Measurements from ENCODE around the gene PDGFC.

Gene PDGFC

DNA sequence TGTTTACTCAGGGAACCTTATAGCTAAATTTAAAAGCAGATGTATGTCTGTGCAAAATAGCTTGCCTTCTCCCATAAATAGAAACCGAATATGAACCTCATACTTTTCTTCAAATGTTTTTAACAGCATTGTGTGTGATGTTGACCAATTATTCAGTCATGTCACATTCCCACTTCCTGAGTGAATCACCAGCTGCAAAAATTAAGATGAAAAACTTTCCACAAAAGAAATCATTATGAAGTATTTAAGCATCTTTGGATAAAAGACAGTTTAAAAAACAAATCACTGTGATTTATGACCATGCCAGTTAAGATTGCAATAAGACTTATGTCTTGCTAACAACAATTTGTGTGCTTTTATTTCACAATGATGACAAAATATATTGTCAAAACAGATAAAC, 220.1 kb downstream of the PDGFC start:
- Histone ChIP-seq H3K4me1 (ENCODE audit: control insufficient read depth in 5 of 5, insufficient read depth in 5 of 5, low read length in 5 of 5) (peaks cover 0 to 18% (median 8%) of the 10 kb centered on the region in 5 donors), H3K27ac (ENCODE audit: low read depth, low read length) (no peak overlapping the region), H3K4me3 (ENCODE audit: low read depth in 1 of 5, low read length in 5 of 5) (no peak overlapping the region), H3K27me3 (ENCODE audit: control insufficient read depth in 5 of 5, insufficient read depth in 4 of 5, low read length in 5 of 5) (no peaks in the 10 kb centered on the region), H3K9ac (ENCODE audit: low read length in 5 of 5) (no peak overlapping the region), H3K9me3 (ENCODE audit: control insufficient read depth in 5 of 5, low read length in 5 of 5) (no peaks in the 10 kb centered on the region), H3K36me3 (ENCODE audit: control insufficient read depth in 5 of 5, insufficient read depth in 5 of 5, low read length in 5 of 5) (no peaks in the 10 kb centered on the region)

DNA sequence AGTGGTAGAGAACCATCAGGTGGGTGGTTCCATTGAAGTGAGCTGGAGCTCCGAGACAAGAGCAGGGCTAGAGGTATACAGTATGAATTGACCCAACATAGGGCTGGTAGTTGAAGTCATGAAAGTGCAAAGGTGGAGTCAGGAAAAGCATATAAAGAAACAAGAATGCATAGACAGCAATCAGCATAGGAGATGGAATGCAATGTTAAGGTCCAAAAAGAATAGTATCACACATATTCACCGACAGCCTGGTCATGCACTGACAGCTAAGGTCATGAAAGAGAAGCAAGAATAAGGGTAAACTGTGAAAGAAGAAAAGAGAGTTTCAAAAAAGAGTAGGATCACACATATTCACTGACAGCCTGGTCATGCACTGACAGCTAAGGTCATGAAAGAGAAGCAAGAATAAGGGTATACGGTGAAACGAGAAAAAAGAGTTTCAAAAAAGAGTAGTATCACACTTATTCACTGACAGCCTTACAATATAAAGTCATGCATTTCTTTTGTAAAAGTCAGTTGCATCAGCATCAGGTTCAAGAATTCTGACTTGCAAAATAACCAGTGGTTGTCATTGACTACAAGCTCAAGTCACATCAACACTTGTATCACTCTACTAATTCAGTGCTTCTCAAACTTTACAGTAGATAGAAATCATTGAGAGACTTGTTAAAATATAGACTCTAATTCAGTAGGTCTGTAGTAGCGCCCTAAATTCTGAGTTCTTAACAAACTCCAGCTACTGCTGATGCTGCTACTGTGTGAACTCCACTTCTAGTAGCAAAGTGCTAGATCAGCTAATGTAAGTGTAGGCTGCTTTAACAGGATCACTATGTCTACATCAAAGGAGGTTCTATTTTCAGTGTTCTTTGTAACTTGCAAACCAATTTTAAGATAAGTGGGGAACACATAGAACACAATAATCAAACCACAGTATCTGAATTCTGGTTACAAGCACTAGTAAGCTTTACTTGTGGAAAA, 221.9 kb downstream of the PDGFC start:
- Histone ChIP-seq H3K9ac (ENCODE audit: low read length in 5 of 5) (no peak overlapping the region), H3K27ac (ENCODE audit: low read depth, low read length) (no peak overlapping the region), H3K4me1 (ENCODE audit: control insufficient read depth in 5 of 5, insufficient read depth in 5 of 5, low read length in 5 of 5) (peaks cover 0 to 11% (median 5%) of the 10 kb centered on the region in 5 donors), H3K36me3 (ENCODE audit: control insufficient read depth in 5 of 5, insufficient read depth in 5 of 5, low read length in 5 of 5) (no peaks in the 10 kb centered on the region), H3K27me3 (ENCODE audit: control insufficient read depth in 5 of 5, insufficient read depth in 4 of 5, low read length in 5 of 5) (no peaks in the 10 kb centered on the region), H3K4me3 (ENCODE audit: low read depth in 1 of 5, low read length in 5 of 5) (no peak overlapping the region), H3K9me3 (ENCODE audit: control insufficient read depth in 5 of 5, low read length in 5 of 5) (no peaks in the 10 kb centered on the region)

DNA sequence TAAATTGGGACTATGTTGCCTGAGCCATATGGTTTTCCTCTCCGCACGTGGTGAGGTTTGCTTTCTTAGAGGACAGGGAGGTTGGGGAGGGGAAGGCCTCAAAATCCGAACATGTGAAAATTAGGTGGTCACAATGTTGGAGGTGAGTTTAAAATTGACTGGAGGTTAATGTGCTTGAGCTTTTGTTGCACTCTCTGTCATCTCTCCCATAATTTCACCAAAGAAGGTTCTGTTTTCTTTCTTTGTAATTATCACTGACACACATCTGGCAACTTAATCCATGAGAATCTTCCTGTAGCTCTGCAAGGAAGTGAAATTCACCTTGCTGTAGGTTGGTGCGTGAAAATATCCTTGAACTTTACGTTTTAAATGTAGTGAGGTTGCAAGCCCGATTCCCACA, 225.5 kb downstream of the PDGFC start:
- H3K27ac ChIP-seq (ENCODE audit: low read depth, low read length): no peak overlapping the region
- no peak overlapping the region for H3K9ac ChIP-seq (ENCODE audit: low read length in 5 of 5)
- peaks cover 0 to 8% (median 2%) of the 10 kb centered on the region in 5 donors for H3K9me3 ChIP-seq (ENCODE audit: control insufficient read depth in 5 of 5, low read length in 5 of 5)
- no peaks in the 10 kb centered on the region for H3K36me3 ChIP-seq (ENCODE audit: control insufficient read depth in 5 of 5, insufficient read depth in 5 of 5, low read length in 5 of 5)
- no peak overlapping the region for H3K4me3 ChIP-seq (ENCODE audit: low read depth in 1 of 5, low read length in 5 of 5)
- H3K4me1 ChIP-seq (ENCODE audit: control insufficient read depth in 5 of 5, insufficient read depth in 5 of 5, low read length in 5 of 5): no peaks in the 10 kb centered on the region
- no peaks in the 10 kb centered on the region for H3K27me3 ChIP-seq (ENCODE audit: control insufficient read depth in 5 of 5, insufficient read depth in 4 of 5, low read length in 5 of 5)

DNA sequence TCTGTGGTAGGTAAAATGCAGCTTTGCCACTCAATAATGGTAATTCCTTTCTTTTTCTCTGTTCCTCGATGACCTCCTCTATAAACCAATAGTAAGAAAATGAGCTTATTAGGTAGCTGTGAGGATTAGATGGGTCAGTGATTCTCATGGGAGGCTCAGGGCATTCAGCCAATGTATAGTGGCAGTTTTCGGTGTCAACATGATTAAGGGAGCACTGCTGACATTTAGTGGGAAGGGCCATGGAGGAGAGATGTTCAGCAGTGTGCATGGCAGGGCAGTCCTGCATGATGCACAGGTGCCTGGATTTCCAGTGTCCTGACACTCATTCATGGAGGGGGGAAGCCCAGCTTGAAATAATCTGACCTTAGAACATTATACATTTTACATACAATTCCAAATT, 232.8 kb downstream of the PDGFC start:
- H3K27me3 ChIP-seq (ENCODE audit: control insufficient read depth in 5 of 5, insufficient read depth in 4 of 5, low read length in 5 of 5): no peaks in the 10 kb centered on the region
- no peak overlapping the region for H3K9ac ChIP-seq (ENCODE audit: low read length in 5 of 5)
- H3K4me3 ChIP-seq (ENCODE audit: low read depth in 1 of 5, low read length in 5 of 5): no peak overlapping the region
- H3K27ac ChIP-seq (ENCODE audit: low read depth, low read length): no peak overlapping the region
- H3K4me1 ChIP-seq (ENCODE audit: control insufficient read depth in 5 of 5, insufficient read depth in 5 of 5, low read length in 5 of 5): no peaks in the 10 kb centered on the region
- peaks cover 0 to 12% (median 3%) of the 10 kb centered on the region in 5 donors for H3K9me3 ChIP-seq (ENCODE audit: control insufficient read depth in 5 of 5, low read length in 5 of 5)
- no peaks in the 10 kb centered on the region for H3K36me3 ChIP-seq (ENCODE audit: control insufficient read depth in 5 of 5, insufficient read depth in 5 of 5, low read length in 5 of 5)

DNA sequence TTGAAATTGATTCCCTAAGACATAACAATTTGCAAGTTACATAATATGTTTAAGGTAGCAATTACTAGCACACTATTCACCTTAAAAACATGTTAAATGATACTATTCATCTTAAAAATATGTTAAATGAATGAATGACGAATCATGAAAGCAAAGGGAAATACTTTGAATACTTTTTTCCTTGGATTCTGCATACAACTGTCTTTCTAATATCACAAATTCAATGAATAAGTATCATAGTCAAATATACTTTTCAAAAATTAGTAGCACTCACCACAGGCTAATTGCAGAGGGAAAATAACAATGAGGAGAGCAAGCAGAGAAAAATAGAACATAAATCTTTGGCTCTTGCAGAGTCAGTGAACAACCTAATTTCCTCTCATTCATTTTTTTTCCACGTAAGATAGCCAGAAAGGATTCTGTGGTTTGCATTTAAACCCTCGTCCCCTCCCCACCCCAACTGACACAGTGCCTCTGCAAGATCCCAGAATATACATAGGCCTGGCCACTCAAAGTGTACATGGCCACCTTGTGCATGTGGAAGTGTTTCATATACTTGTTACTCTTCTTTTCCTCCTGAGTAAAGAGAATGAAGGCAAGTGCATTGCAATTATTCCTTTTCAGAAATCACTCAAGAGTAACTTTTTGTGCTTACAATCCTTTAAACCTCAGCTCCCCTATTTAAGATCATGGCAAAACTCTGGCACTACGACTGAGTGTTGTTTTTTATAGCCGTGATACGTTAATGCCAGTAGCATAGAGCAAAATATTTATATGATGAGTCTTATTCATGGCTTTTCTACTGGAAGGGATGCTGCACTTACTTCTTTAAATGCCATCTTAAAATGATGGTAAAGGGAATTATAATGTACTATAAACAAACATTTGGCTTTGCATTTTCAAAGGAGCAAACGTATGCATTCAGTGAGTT, 236.4 kb downstream of the PDGFC start:
- no peak overlapping the region for H3K4me3 ChIP-seq (ENCODE audit: low read depth in 1 of 5, low read length in 5 of 5)
- H3K27me3 ChIP-seq (ENCODE audit: control insufficient read depth in 5 of 5, insufficient read depth in 4 of 5, low read length in 5 of 5): no peaks in the 10 kb centered on the region
- no peak overlapping the region for H3K27ac ChIP-seq (ENCODE audit: low read depth, low read length)
- no peaks in the 10 kb centered on the region for H3K4me1 ChIP-seq (ENCODE audit: control insufficient read depth in 5 of 5, insufficient read depth in 5 of 5, low read length in 5 of 5)
- H3K9ac ChIP-seq (ENCODE audit: low read length in 5 of 5): no peak overlapping the region
- H3K36me3 ChIP-seq (ENCODE audit: control insufficient read depth in 5 of 5, insufficient read depth in 5 of 5, low read length in 5 of 5): no peaks in the 10 kb centered on the region
- peaks cover 0 to 23% (median 16%) of the 10 kb centered on the region in 5 donors for H3K9me3 ChIP-seq (ENCODE audit: control insufficient read depth in 5 of 5, low read length in 5 of 5)

DNA sequence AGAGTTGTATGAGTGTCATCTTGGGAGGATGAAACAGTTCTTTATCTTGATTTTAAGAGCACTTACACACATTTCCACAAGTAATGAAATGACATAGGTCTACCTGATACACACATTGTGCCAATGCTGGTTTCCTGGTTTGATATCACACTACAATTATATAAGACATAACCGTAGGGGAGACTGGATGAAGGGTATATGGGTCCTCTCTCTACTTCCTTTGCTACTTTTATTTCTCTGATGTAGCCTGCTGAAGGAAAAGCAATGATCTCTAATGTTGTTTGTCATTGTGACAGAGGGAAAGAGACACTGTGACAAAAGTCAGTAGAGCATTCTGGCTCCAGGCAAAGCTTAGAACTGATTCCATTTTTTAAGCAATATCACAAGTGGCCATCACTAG, 238.0 kb downstream of the PDGFC start:
- Histone ChIP-seq H3K36me3 (ENCODE audit: control insufficient read depth in 5 of 5, insufficient read depth in 5 of 5, low read length in 5 of 5) (no peaks in the 10 kb centered on the region), H3K27ac (ENCODE audit: low read depth, low read length) (no peak overlapping the region), H3K9ac (ENCODE audit: low read length in 5 of 5) (no peak overlapping the region), H3K4me1 (ENCODE audit: control insufficient read depth in 5 of 5, insufficient read depth in 5 of 5, low read length in 5 of 5) (no peaks in the 10 kb centered on the region), H3K9me3 (ENCODE audit: control insufficient read depth in 5 of 5, low read length in 5 of 5) (peaks cover 0 to 23% (median 16%) of the 10 kb centered on the region in 5 donors), H3K27me3 (ENCODE audit: control insufficient read depth in 5 of 5, insufficient read depth in 4 of 5, low read length in 5 of 5) (no peaks in the 10 kb centered on the region), H3K4me3 (ENCODE audit: low read depth in 1 of 5, low read length in 5 of 5) (no peak overlapping the region)

- no peak overlapping the region for H3K27ac ChIP-seq (ENCODE audit: low read depth, low read length)
- no peaks in the 10 kb centered on the region for H3K4me1 ChIP-seq (ENCODE audit: control insufficient read depth in 5 of 5, insufficient read depth in 5 of 5, low read length in 5 of 5)
- H3K27me3 ChIP-seq (ENCODE audit: control insufficient read depth in 5 of 5, insufficient read depth in 4 of 5, low read length in 5 of 5): no peaks in the 10 kb centered on the region
Observed at GRCh38 chr4:156732634-156733033, 239.0 kb downstream of the PDGFC start.

GRCh38 chr4:156729416-156729815, 242.2 kb downstream of the PDGFC start:
- Histone ChIP-seq H3K27ac (ENCODE audit: low read depth, low read length) (no peak overlapping the region), H3K4me3 (ENCODE audit: low read depth in 1 of 5, low read length in 5 of 5) (no peak overlapping the region), H3K4me1 (ENCODE audit: control insufficient read depth in 5 of 5, insufficient read depth in 5 of 5, low read length in 5 of 5) (peaks cover 0 to 13% (median 3%) of the 10 kb centered on the region in 5 donors), H3K36me3 (ENCODE audit: control insufficient read depth in 5 of 5, insufficient read depth in 5 of 5, low read length in 5 of 5) (no peaks in the 10 kb centered on the region), H3K9me3 (ENCODE audit: control insufficient read depth in 5 of 5, low read length in 5 of 5) (peaks cover 0 to 23% (median 13%) of the 10 kb centered on the region in 5 donors), H3K27me3 (ENCODE audit: control insufficient read depth in 5 of 5, insufficient read depth in 4 of 5, low read length in 5 of 5) (no peaks in the 10 kb centered on the region), H3K9ac (ENCODE audit: low read length in 5 of 5) (no peak overlapping the region)

More at GRCh38 chr4:156732634-156733033, 239.0 kb downstream of the PDGFC start:
- H3K4me3 ChIP-seq (ENCODE audit: low read depth in 1 of 5, low read length in 5 of 5): no peak overlapping the region
- H3K9me3 ChIP-seq (ENCODE audit: control insufficient read depth in 5 of 5, low read length in 5 of 5): peaks cover 0 to 23% (median 13%) of the 10 kb centered on the region in 5 donors
- no peaks in the 10 kb centered on the region for H3K36me3 ChIP-seq (ENCODE audit: control insufficient read depth in 5 of 5, insufficient read depth in 5 of 5, low read length in 5 of 5)
- H3K9ac ChIP-seq (ENCODE audit: low read length in 5 of 5): no peak overlapping the region

GRCh38 chr4:156725257-156725656, 246.3 kb downstream of the PDGFC start:
- no peak overlapping the region for H3K9ac ChIP-seq (ENCODE audit: low read length in 5 of 5)
- no peak overlapping the region for H3K27ac ChIP-seq (ENCODE audit: low read depth, low read length)
- H3K36me3 ChIP-seq (ENCODE audit: control insufficient read depth in 5 of 5, insufficient read depth in 5 of 5, low read length in 5 of 5): no peaks in the 10 kb centered on the region
- peaks cover 0 to 13% (median 3%) of the 10 kb centered on the region in 5 donors for H3K4me1 ChIP-seq (ENCODE audit: control insufficient read depth in 5 of 5, insufficient read depth in 5 of 5, low read length in 5 of 5)
- H3K4me3 ChIP-seq (ENCODE audit: low read depth in 1 of 5, low read length in 5 of 5): no peak overlapping the region
- H3K27me3 ChIP-seq (ENCODE audit: control insufficient read depth in 5 of 5, insufficient read depth in 4 of 5, low read length in 5 of 5): no peaks in the 10 kb centered on the region
- H3K9me3 ChIP-seq (ENCODE audit: control insufficient read depth in 5 of 5, low read length in 5 of 5): no peaks in the 10 kb centered on the region

All from subcutaneous abdominal adipose tissue (tissue), 5 donors.